Measurements from ENCODE around the gene MIA2.

The MIA2 gene

DNA sequence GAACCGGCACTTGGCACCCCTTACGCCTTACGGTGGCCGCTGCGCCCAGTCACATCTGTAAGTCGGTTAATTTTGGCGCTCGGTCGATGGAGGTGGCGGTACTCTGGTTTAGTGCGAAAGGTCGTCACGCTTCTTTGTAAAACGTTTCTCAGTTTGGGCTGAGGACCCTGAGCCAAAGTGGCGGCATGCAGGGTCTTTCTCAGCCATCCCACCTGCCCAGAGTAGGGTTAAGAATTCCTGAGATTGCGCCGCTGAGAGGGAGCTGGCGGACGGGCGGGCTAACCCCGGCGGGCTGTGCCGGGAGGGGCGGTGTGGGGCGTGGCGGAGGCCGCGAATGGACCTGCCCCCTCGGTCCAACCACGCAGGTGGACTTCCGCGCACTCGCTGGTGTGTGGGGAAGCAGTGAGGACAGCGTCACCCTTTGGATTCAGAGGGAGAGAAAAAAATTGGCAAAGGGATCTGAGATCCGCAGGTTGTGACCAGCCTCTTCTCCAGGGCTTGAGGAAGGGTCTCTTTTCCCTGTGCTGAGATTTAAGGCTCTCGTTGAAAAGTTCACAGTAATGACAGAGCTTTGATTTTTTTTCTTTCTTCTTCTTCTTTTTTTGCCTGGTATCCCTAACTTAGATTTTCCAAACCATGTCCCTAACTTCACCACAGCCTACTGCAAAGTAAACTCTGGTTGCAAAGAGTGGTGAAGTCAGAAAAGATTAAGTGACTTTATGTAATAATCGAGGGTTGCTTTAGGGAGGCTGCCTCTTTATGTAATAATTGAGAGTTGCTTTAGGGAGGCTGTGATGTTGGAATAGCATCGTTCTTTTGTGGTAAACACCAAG lies 199.1 kb downstream of the MIA2 start:
- DNase-seq (ENCODE audit: insufficient read length, low spot score), result no peak
- FAIRE-seq, result no peak
- TF ChIP-seq, protein P1, sequence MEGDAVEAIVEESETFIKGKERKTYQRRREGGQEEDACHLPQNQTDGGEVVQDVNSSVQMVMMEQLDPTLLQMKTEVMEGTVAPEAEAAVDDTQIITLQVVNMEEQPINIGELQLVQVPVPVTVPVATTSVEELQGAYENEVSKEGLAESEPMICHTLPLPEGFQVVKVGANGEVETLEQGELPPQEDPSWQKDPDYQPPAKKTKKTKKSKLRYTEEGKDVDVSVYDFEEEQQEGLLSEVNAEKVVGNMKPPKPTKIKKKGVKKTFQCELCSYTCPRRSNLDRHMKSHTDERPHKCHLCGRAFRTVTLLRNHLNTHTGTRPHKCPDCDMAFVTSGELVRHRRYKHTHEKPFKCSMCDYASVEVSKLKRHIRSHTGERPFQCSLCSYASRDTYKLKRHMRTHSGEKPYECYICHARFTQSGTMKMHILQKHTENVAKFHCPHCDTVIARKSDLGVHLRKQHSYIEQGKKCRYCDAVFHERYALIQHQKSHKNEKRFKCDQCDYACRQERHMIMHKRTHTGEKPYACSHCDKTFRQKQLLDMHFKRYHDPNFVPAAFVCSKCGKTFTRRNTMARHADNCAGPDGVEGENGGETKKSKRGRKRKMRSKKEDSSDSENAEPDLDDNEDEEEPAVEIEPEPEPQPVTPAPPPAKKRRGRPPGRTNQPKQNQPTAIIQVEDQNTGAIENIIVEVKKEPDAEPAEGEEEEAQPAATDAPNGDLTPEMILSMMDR (IDR thresholded peaks at IDR 0.05; ENCODE audit: insufficient read depth, missing control alignments), result peak; percentile 16

DNA sequence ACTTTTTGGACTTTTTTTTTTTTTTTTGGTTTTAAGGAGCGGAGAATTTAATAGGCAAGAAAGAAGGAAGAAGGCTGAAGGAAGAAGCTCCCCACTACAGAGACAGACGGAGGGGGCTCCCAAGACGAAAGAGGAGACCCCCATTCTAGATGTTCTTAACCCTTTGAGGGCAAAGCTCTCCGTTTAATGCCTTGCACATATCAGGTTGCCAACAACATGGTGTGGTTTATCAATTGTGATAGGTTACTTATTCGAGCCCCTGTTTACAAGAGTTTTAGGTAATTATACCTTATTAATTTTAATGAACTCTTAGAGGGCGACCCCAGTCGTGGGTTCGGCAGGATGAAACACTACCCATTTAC lies 199.7 kb downstream of the MIA2 start:
- FAIRE-seq (no peak), DNase-seq (ENCODE audit: insufficient read length, low spot score) (no peak)
- TF ChIP-seq, protein P1 (IDR thresholded peaks at IDR 0.05; ENCODE audit: insufficient read depth, missing control alignments), result no peak

DNA sequence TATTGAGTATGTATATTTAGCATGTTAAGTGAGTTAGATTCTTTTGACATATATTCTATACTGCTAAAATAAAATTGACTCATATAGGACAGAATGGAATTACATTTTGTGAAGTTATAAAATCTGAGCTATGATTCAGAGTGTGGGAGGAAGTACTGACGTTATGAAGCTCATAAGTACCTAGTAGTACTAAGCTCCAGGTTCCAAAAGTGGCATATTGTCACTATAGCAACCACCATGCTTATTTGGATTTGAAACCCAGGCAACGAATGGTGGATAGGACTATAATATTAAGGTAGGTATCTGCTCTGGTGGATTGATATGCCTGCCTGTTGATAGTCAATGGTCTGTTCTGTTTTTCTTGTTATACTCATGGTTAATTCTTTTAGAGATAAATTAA lies 200.7 kb downstream of the MIA2 start:
- DNase-seq (ENCODE audit: insufficient read length, low spot score), result no peak
- TF ChIP-seq, protein P1 (IDR thresholded peaks at IDR 0.05; ENCODE audit: insufficient read depth, missing control alignments), result no peak
- no peak for FAIRE-seq

DNA sequence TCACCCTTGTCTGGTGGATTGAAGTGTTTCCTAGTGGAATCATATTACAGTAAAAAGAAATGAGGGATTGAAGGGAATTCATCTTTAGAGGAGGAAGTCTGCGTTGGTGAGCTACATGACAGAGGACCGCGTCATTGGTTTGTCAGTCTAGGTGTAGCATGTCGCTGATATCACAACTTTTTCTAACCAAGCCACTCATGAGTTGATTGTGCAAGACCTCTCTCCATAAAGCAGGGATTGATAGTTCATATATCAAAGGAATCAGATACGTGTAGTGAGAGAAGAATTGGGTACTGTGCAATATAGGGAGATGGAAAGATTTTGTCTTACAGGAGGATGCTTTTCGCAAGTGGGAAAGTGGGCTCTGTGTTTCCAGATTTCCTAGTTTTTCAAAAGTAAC lies 201.5 kb downstream of the MIA2 start:
- DNase-seq (ENCODE audit: insufficient read length, low spot score) (no peak), FAIRE-seq (no peak)
- TF ChIP-seq, protein P1 (IDR thresholded peaks at IDR 0.05; ENCODE audit: insufficient read depth, missing control alignments), result no peak

Measured in D721Med (cell line).